A673 (cell line): ENCODE data around the gene SOX6. TPM values are rescaled to one million over a fixed set of nuclear protein-coding genes. Genes with fewer than 3 reads are reported as not detected.
A peak's percentile ranks its signal among the peaks of the same experiment; 100 is the strongest.

Experiments
- BruUV-seq: library from RNA; stranded (reverse); fragments of 400-500 nt; replicated peaks from 2 replicates; lab custom pipeline; 2021; lab: Mats Ljungman, UMichigan
- CTCF ChIA-PET: fragments of 300-600 bp; sonication (Branson Sonifier 250); formaldehyde crosslinking; loops from one replicate; lab custom pipeline; 2022; ENCODE audit warnings: antibody characterized with exemption; lab: Charles Lee
- POLR2A ChIA-PET: fragments of 300-600 bp; sonication (Branson Sonifier 250); formaldehyde crosslinking; loops from one replicate; lab custom pipeline; 2022; ENCODE audit warnings: antibody characterized with exemption; ENCODE audit not compliant: low non-redundant PET; lab: Charles Lee
- DNase-seq: peaks from one replicate; pipeline ENCODE4 v3.0.0-alpha.2; 2015; ENCODE audit warnings: low spot score
- H3K27ac ChIP-seq: fragments of 200-600 bp; sonication (generic); 2 replicates; pipeline ENCODE4 v1.5.1; 2016; ENCODE audit warnings: mixed run types, low read depth, mild to moderate bottlenecking, mixed read lengths, antibody characterized with exemption, low read length; ENCODE audit not compliant: poor library complexity, severe bottlenecking
- H3K27me3 ChIP-seq: fragments of 200-600 bp; sonication (generic); replicated peaks from 2 replicates; pipeline ENCODE4 v1.6.1; 2017; ENCODE audit warnings: mixed run types, low read depth, mild to moderate bottlenecking, mixed read lengths, antibody characterized with exemption, low read length; ENCODE audit not compliant: insufficient read depth, poor library complexity
- H3K36me3 ChIP-seq: fragments of 200-600 bp; sonication (generic); 2 replicates; pipeline ENCODE4 v1.6.1; 2016; ENCODE audit warnings: mixed run types, mild to moderate bottlenecking, mixed read lengths, antibody characterized with exemption, low read length; ENCODE audit not compliant: insufficient read depth, poor library complexity, severe bottlenecking
- H3K4me1 ChIP-seq: fragments of 200-600 bp; sonication (generic); 2 replicates; pipeline ENCODE4 v1.6.1; 2017; ENCODE audit warnings: mixed run types, mild to moderate bottlenecking, mixed read lengths, antibody characterized with exemption, low read length; ENCODE audit not compliant: insufficient read depth, poor library complexity, severe bottlenecking
- H3K4me3 ChIP-seq: fragments of 200-600 bp; sonication (generic); 2 replicates; pipeline ENCODE4 v1.5.1; 2016; ENCODE audit warnings: low read depth, mixed run types, mild to moderate bottlenecking, mixed read lengths, low read length; ENCODE audit not compliant: poor library complexity, severe bottlenecking
- H3K9me3 ChIP-seq: fragments of 200-600 bp; sonication (generic); 2 replicates; pipeline ENCODE4 v1.6.1; 2016; ENCODE audit warnings: mixed run types, low read depth, mild to moderate bottlenecking, mixed read lengths, antibody characterized with exemption, low read length; ENCODE audit not compliant: poor library complexity, severe bottlenecking
- CTCF ChIP-seq: fragments of 300-800, 200-600 bp; sonication (generic); conservative IDR thresholded peaks from 2 replicates; pipeline ENCODE4 v1.5.1; 2017; ENCODE audit warnings: low read depth, mild to moderate bottlenecking, antibody characterized with exemption, low read length, moderate library complexity, mixed read lengths
- EZH2 ChIP-seq: fragments of 200-600 bp; sonication (generic); IDR thresholded peaks from 2 replicates; pipeline ENCODE4 v1.6.1; 2017; ENCODE audit warnings: borderline replicate concordance, low read depth, mild to moderate bottlenecking, mixed read lengths, antibody characterized with exemption, low read length; ENCODE audit not compliant: poor library complexity, severe bottlenecking
- intact Hi-C: fragments of 100-400 bp; cut with micrococcal nuclease; formaldehyde crosslinking; loops from one replicate; pipeline ENCODE4 v1.10.0; 2022; ENCODE audit not compliant: unreplicated experiment
- total RNA-seq: library from RNA; stranded (reverse); gene quantifications from 2 replicates; pipeline ENCODE4 v1.2.3, GENCODE V29; 2021

Gene SOX6
- total RNA-seq, 1 experiment from 2014 or later: 27.5 TPM

- H3K9me3 ChIP-seq: no peaks in the 10 kb centered on the region
- peaks cover 28% of the 10 kb centered on the region for H3K4me1 ChIP-seq
- no peak overlapping the region for H3K4me3 ChIP-seq
- POLR2A ChIA-PET: no interaction called here
- intact Hi-C loops: no loop called here
- H3K36me3 ChIP-seq: no peaks in the 10 kb centered on the region
- DNase-seq: no peak
- no TSS peak for BruUV-seq
- no peaks in the 10 kb centered on the region for H3K27me3 ChIP-seq
- CTCF ChIA-PET: no interaction called here
- no peak for TF ChIP-seq EZH2
- TF ChIP-seq CTCF: no peak
- no peak overlapping the region for H3K27ac ChIP-seq
These were observed 267.6 kb downstream of the SOX6 start for GRCh38 chr11:16088774-16089173.

- peaks cover 28% of the 10 kb centered on the region for H3K4me1 ChIP-seq
- intact Hi-C loops: no loop called here
- POLR2A ChIA-PET: no interaction called here
These were observed 268.5 kb downstream of the SOX6 start for GRCh38 chr11:16087886-16088285.

GRCh38 chr11:16086229-16086819 is 270.0 kb downstream of the SOX6 start:
- peak overlapping the region; percentile 47 for H3K27ac ChIP-seq
- intact Hi-C loops: no loop called here
- peak; percentile 81 for DNase-seq
- no TSS peak for BruUV-seq
- ChIA-PET CTCF (no interaction called here), POLR2A (no interaction called here)
- H3K36me3 ChIP-seq: no peaks in the 10 kb centered on the region
- no peak for TF ChIP-seq CTCF
- no peak for TF ChIP-seq EZH2
- no peaks in the 10 kb centered on the region for H3K9me3 ChIP-seq
- no peaks in the 10 kb centered on the region for H3K27me3 ChIP-seq
- peaks cover 32% of the 10 kb centered on the region for H3K4me1 ChIP-seq
- H3K4me3 ChIP-seq: peak overlapping the region; percentile 11

More at GRCh38 chr11:16087886-16088285, 268.5 kb downstream of the SOX6 start:
- H3K27ac ChIP-seq: no peak overlapping the region
- H3K36me3 ChIP-seq: no peaks in the 10 kb centered on the region
- no peak for TF ChIP-seq CTCF
- no peak for TF ChIP-seq EZH2
- CTCF ChIA-PET: no interaction called here
- H3K9me3 ChIP-seq: no peaks in the 10 kb centered on the region
- no peak overlapping the region for H3K4me3 ChIP-seq
- DNase-seq: no peak
- no TSS peak for BruUV-seq
- H3K27me3 ChIP-seq: no peaks in the 10 kb centered on the region
